HG03095 (cell line): Measurements from ENCODE around the gene CSTPP1.
A peak's percentile ranks its signal among the peaks of the same experiment; 100 is the strongest.
"Not testable (repeated sequence)": the region's sequence is repeated elsewhere in the genome, so short reads cannot be mapped to it uniquely, and the experiment has no call there.

Experiments used
- ATAC-seq: cut with Tn5 transposase; IDR thresholded peaks from one replicate; pipeline ENCODE4 v1.9.1; 2021; ENCODE audit warnings: moderate library complexity; ENCODE audit not compliant: unreplicated experiment

The CSTPP1 gene

GRCh38 chr11:46912526-46913150 lies 23.9 kb upstream of the CSTPP1 start:
- ATAC-seq = no peak

GRCh38 chr11:46913484-46913883 lies 23.1 kb upstream of the CSTPP1 start:
- ATAC-seq = no peak

DNA sequence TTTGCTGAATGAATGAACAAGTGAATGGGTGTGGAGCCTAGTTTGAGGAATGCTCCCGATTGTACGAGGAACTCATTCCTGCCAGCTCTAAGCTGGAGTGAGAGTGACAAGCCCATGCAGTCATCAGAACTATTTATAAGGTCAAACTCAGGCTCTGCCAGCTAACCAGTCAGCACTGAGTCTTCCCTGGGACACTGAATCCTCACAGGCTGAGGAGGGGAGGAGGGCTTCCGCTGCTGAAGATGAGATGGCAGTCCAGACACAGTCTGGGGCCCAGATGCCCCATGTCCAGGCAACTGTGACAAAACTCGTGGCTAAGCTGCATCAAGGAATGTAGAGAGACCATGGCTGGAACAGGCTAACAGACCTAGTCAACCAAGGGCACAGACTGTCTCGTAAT lies 22.2 kb upstream of the CSTPP1 start:
- ATAC-seq = no peak

DNA sequence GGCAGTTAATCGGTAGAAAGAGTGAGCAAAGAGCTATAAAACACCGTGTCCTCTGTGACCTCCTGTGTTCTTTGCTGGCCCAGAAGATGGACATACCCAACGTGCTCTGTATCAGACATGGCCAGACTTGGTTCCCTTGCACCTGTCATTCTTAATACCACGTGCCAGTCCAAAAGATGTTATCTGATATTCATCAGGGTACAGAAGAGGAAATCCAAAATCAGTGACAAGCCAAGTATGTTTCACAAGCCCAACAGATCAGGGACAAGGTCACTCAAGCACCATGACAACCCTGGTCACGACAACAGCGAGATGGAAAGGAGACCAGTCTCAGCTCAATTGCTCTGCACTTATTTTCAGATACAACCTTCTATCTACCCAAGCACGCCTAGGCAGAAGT lies 21.7 kb upstream of the CSTPP1 start:
- no peak for ATAC-seq

- ATAC-seq = no peak
These were observed 20.1 kb upstream of the CSTPP1 start for GRCh38 chr11:46916286-46917108.

DNA sequence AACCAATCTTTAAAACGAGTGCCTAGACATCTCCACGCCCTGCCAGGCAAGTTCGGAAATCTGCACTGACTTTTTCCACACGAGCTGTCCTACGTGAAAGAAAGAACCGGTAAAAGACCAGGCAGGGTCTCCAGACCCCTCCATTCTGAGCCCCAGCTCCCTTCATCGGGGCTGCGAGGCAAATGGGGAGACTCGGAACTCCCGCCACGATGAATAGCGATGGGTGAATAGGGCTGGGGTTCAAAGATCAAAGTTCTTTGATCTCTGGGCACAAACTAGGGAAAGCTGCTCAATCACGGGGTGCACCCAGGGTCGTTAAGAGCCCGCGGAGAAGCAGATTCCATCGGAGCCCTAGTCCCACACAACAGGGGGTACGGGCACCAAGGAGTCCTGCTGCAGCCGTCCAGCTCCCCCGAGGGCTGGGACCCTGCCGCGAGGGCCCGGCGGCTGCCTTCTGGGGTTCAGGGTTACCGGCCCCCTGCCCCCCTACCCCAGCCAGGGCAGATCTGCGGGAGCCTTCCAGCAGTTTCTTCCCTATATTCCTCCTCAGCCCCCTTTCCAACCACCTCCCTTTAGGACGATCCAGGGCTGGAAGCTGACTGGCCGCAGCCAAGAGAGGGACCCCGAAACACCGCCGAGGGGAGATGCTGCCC lies 19.3 kb upstream of the CSTPP1 start:
- ATAC-seq = no peak

GRCh38 chr11:46917762-46918082 lies 18.8 kb upstream of the CSTPP1 start:
- ATAC-seq = no peak

DNA sequence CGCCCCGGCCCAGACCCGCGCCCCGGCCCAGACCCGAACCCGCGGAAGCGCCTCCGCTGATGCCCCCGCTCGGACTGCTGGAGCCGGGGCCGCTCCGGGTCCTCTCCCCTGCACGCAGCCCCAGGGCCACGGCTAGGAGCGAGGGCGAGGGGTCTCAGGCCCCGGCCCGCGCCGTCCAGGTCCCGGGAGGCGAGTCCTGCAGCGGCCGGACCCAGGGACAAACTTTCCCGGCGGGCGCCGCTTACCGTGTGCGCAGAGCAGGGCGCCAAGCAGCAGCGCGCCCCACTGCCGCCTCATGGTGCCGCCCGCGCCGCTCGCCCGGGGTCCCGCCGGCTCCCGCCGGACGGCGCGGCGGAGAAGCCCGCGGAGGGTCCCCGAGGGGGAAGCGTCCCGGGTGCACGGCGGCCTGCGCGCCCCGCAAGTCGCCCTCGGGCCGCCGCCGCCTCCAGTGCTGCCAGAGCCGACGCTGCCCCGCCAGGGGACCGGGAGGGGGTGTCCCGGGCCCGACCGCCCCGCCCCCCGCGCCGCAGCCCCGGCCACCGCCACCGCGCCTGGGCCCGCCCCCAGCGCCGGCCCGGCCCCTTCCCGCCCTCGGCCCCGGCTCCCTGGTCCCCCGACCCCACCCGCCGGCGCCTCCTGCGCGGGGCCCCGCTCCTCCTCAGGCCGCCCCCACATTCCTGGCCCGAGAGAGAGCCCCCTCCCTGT lies 18.3 kb upstream of the CSTPP1 start, which contains the start of gene LRP4:
TSS of gene LRP4 (minus strand) at position 468 of the 705 bp plus-strand sequence. CDS start at position 297, 171 bp downstream.
- peak; percentile 47 for ATAC-seq

DNA sequence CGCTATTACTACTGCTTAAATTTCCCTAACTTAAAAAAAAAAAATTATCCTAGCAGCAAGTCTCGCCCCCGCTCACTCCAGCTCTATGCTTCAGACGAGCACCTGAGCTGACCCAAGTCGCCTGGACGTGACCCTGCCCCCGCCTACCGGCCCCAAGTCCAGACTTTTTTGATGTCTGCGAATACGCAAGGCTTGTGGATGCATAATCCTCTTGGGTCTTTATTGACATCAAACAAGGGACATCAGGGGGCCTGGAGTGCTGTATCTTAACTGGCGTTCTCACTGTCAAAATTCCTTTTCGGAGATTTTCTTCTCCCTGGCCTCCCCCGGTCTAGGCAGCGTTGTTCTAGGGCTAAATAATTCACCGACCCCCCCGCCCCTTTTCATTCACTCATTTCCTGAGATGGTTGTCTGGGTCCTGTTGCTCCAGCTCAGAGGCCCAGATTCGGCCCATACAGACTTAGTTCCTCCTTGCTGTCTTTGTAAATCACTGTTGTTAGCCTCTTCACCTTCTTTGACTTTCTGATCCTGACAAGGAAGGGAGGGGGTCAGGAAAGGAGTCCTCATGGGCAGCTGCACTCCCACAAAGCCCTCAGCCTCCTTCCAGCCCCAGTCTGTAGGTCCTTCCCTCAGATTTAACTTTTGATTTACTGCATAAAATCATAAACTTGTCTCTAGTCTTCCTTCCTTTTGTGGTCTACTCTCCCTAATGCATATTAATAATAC lies 17.6 kb upstream of the CSTPP1 start:
- no peak for ATAC-seq

- no peak for ATAC-seq
These were observed 15.8 kb upstream of the CSTPP1 start for GRCh38 chr11:46920755-46921154.

DNA sequence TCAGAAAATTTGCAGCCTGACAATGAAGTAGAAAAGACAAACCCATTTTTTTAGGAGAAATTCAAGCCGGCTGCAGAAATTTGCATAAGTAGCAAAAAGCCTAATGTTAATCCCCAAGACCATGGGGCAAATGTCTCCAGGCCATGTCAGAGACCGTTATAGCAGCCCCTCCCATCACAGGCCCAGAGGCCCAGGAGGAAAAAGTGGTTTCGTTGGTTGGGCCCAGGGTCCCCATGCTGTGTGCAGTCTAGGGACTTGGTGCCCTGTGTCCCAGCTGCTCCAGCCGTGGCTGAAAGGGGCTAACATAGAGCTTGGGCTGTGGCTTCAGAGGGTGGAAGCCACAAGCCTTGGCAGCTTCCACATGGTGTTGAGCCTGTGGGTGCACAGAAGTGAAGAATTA lies 8.6 kb upstream of the CSTPP1 start:
- ATAC-seq = not testable (repeated sequence)

- not testable (repeated sequence) for ATAC-seq
These were observed 7.9 kb upstream of the CSTPP1 start for GRCh38 chr11:46928701-46929100.

- ATAC-seq = no peak
These were observed 6.5 kb upstream of the CSTPP1 start for GRCh38 chr11:46930089-46930488.

- no peak for ATAC-seq
These were observed 5.6 kb downstream of the CSTPP1 start for GRCh38 chr11:46942172-46942571.

DNA sequence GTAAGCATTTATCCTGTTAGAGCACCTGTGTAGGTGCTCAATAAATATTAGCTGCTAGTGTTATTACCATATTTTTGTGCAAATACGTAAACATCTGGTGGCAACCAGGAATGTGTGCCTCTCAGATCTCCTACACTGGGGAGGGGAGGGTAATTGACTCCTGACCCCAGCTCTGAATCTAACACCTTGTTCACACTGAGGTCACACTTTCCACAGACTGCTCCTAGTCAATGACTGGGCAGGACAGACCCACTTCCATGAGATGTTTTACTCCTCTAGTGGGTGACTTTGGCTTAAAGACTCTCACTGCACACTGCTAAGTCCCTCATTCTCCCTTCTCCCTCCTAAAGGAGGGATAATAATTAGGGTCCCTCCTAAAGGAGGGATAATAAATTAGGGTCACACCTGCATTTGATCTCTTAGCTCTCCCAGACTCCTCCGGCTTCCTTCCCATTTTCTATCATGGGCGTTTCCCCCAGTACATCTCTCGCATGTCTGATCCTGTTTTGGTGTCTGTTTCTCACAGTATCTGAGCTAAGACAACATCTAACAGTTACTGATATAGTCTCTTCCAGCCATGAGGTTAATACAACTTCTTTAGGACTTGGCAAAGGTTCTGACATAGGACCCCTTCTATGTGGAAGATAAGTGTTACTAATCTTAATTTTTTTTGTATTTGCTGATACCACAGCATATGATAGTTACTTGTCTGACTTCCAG lies 8.0 kb downstream of the CSTPP1 start:
- no peak for ATAC-seq

DNA sequence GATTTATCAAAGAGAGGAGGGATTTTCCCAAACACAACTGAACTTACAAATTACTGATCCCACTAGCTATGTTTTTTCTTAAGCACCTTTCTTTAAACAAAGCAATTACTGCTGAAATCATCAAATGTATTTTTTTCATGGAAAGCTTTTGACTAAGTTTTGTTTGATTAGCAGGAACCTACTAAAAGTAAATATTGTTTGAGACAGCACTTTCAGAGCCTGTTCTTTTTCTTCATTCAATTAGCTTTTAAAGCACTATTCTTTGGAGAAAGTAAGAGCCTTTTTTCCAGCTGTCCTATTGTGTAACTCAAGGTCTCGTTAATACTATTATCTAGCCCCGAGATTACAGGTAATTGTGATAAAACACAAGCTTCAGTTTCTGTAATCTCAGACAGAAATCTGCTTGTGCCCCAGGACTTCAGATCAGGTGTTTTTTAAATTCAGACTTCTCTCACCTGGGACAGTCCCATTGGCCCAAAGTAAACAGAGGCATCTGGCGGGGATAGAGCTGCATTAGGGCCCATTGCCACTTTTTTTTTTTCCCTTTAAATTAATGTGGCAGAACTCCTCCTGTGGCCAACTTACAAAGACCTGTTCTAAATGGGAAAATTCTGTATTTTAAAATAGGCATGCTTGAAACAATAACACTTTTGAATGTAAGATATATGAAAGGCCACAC lies 11.0 kb downstream of the CSTPP1 start:
- no peak for ATAC-seq

- ATAC-seq = no peak
These were observed 12.0 kb downstream of the CSTPP1 start for GRCh38 chr11:46948378-46949131.

GRCh38 chr11:46949297-46949696 lies 12.7 kb downstream of the CSTPP1 start:
- no peak for ATAC-seq

GRCh38 chr11:46951864-46952263 lies 15.3 kb downstream of the CSTPP1 start:
- ATAC-seq = no peak
